Tibial nerve (tissue), 4 donors: ENCODE results near the gene MPZL1.

ENCODE experiments used
- CTCF ChIP-seq, 5 experiments: fragments of 200-600 bp in 3 of 5; fragments of 450-650 bp in 2 of 5; sonication (generic) in 3 of 5; IDR thresholded peaks; one replicate each; pipeline ENCODE4 v1.5.1; 2016 to 2019; ENCODE audit warnings: antibody characterized with exemption in 5 of 5, mild to moderate bottlenecking in 3 of 5, moderate library complexity in 2 of 5
- EP300 ChIP-seq, 2 donors: sonication (generic); formaldehyde crosslinking; IDR thresholded peaks; one replicate each; pipeline ENCODE4 v1.6.1; 2017; ENCODE audit warnings: antibody characterized with exemption in 2 of 2, mild to moderate bottlenecking in 1 of 2
- POLR2A ChIP-seq, 2 donors: fragments of 450-650 bp; IDR thresholded peaks; one replicate each; pipeline ENCODE4 v1.6.1; 2017; ENCODE audit warnings: antibody characterized with exemption in 2 of 2, mild to moderate bottlenecking in 2 of 2, moderate library complexity in 2 of 2

- TF ChIP-seq CTCF (IDR thresholded peaks at IDR 0.05) (no peak), POLR2A (IDR thresholded peaks at IDR 0.05) (no peak), EP300 (IDR thresholded peaks at IDR 0.05) (no peak)
These were observed 70.4 kb downstream of the MPZL1 start for GRCh38 chr1:167792188-167792565.
